GM18505 (cell line): ENCODE results near the gene GRK5.

Source experiments
- ATAC-seq: cut with Tn5 transposase; IDR thresholded peaks from one replicate; pipeline ENCODE4 v1.9.1; 2021; ENCODE audit not compliant: unreplicated experiment
- POLR2A ChIP-seq: IDR thresholded peaks from 4 replicates; pipeline ENCODE4 v1.6.1; 2011; ENCODE audit warnings: borderline replicate concordance; ENCODE audit not compliant: insufficient read depth, insufficient read length; ENCODE audit errors: extremely low read depth

The GRK5 gene

DNA sequence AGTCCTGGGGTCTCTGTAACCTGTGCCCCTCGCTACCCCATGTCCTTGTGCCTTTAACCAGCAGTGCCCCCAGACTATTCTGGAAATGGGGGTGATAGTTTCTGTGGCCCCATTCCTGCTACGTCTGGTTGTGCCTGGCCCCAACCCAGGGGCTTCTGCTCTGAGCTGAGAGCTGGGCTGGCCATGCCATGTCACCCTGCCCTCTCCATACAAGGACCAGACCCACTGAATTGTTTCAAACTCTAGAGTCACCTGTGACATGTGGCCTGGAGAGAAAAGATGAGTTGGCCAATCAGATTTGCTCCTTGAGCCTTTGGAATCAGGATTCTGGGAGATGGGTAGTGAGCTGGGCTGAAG, 108.6 kb downstream of the GRK5 start:
- no peak for ATAC-seq
- no peak for TF ChIP-seq POLR2A

GRCh38 chr10:119316729-119317097, 109.3 kb downstream of the GRK5 start:
- ATAC-seq, result no peak
- TF ChIP-seq POLR2A, result no peak

DNA sequence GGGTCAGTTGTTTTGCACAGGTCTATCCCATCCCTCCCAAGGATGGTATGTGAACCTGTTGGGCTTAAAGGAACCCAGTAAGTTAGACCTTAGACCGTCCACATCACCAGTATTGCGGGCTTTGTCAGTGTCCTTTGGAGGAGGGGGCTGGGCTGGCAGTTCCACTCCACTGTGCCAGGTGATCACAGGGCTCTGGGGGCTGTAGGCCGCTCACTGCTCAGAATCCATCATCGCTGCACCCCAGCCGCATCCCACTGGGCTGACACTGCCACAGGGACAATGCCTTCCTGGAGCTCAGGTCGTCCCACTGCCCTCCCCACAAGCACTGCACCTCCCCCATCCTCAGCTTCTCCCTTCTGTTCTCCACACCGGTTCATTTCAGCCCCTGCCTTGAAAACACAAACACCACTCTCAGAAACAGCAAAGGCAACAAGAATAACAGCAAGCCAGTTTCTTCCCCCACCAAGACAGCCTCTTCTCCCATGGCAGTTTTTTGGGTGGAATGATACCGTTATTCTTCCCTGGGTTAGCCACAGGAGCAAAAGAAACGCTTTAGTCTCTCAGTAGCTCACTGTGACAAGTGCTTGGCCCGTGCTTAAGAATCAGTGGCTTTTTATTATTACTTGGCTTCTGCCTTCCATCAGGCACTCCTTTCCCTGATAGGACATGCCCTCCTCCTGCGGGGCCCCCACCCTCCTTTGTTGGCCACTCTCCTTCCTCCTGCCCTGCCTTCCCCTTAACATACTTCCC, 111.2 kb downstream of the GRK5 start:
- no peak for TF ChIP-seq POLR2A
- no peak for ATAC-seq

DNA sequence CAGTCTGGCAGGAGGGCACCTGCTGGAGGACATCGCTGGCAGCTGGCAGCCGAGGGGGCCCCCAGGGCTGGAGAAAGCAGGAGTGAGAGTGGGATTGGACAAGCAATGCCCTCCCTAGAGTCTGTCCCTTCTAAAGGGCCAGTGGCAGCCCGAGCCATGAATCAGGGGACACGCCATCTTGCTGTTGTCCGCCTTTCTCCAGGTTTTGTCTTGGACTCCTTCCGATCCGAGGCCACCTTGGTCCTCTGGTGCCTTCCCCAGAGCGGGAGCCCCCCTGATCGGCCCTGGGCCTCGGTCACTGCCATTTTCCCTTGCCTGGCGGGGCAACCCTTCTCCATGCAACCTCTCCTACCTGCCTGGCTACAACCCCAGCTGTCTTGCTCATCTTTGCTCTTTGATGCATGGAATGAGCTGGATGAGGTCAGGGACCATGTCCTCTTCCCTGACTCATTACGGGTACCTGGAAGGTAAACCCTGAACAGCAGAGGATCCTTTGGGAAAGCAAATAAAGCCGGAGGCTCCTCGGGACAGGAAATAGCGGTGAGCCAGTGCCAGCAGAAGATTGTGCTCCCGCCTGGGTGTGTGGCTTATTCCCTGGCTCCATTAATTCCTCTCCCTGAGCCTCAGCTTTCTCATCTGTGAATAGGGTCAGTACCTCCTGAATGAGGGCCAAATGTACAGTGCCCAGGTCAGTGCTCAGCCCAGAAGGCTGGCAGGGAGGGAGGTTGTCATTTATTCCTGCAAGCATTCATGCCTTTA, 112.0 kb downstream of the GRK5 start:
- TF ChIP-seq POLR2A, result no peak
- ATAC-seq, result no peak

GRCh38 chr10:119319920-119320258, 112.5 kb downstream of the GRK5 start:
- ATAC-seq, result no peak
- TF ChIP-seq POLR2A, result no peak

- no peak for TF ChIP-seq POLR2A
- ATAC-seq, result no peak
Observed at GRCh38 chr10:119320981-119321380, 113.6 kb downstream of the GRK5 start.

- ATAC-seq, result no peak
- no peak for TF ChIP-seq POLR2A
Observed at GRCh38 chr10:119323085-119324016, 116.0 kb downstream of the GRK5 start.

GRCh38 chr10:119325131-119325530, 117.8 kb downstream of the GRK5 start:
- no peak for ATAC-seq
- TF ChIP-seq POLR2A, result no peak

DNA sequence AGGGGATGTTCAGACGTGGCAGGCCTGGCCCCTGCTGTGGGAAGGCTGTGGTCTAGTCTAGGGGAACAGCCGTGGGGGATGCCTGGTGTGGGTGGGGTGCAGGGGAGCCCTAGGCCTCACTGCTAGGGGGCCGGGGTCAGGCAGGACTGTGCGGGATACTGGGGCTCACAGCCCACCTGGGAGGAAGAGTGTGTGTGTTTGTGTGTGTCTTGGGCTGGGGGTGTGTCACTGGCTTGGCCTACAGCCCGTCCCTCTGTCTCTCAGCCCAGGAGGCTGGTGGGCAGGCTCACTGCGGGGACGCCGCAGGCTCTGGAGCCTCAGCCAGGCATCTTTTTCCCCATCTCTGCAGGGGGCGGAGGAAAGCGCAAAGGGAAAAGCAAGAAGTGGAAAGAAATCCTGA, 118.8 kb downstream of the GRK5 start:
- TF ChIP-seq POLR2A, result no peak
- no peak for ATAC-seq

DNA sequence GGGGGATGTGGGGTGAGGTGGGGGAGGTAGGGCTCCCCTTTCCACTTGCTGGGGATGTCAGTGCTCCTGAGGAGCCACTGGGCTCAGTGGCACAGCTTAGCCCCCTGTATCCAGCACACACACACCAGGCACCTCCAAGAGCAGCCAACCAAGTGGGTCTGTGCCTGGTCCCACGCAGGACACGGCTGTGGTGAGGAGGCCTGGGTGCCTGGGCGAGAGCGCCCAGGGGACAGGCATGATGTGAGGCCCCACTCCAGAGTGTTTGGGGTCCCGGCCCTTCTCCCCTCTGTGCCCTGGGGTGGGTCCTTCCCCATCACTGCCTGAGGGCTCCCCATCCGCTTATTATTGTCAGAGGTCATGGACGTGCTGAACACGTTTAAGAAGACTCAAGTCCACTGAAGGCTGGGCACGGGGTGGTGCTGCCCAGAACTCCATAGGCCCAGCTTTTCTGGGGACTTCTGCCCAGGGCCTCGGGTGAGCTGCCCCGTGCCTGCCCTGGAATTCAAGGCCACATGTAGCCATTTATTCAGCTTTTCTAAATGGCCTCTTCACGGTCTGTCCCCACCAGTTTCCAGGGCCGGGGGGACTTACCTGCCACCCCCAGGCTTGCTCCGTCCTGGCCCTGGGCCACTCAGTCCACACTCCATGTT, 119.8 kb downstream of the GRK5 start:
- TF ChIP-seq POLR2A, result no peak
- no peak for ATAC-seq

DNA sequence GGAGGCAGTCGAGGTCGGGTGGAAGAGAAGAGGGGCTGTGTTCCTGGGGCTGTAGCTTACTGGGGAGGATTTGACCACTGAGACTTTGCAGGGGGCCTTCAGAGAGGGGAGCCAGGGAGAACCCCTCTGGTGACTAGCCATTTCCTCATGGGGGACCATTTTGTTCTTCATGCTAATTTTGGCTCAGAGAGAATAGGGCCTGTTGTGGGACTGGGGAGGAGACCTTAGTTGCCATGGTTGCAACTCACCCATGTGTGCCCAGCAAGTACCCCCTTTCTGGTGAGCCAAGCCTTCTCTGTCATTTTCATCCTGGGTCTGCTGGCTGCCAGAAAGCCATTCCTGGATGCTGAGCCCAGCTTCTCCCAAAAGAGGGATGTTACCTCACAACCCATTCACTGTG, 120.9 kb downstream of the GRK5 start:
- no peak for ATAC-seq
- TF ChIP-seq POLR2A, result no peak

GRCh38 chr10:119330342-119330741, 123.0 kb downstream of the GRK5 start:
- no peak for ATAC-seq

DNA sequence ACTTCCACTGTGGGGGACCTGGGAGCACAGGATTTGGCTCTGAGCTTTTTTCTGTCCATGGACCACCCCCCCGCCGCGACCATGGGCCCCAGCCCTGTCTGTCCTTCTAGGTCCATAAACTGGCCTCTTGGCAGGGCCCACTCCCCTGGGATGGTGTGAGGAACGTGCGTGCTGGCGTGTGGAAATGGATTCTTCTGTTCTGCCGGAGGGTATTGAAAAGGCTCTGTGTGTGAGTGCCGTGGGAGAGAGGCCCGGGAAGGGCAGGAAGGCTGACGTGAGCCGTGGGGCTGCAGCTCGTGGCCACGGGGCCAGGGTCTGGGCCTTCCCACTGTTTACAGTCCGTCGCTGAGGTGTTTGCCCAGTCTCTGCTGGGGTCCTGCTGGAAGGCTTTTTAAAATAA, 123.7 kb downstream of the GRK5 start:
- TF ChIP-seq POLR2A, result no peak
- ATAC-seq, result no peak

More at GRCh38 chr10:119330342-119330741, 123.0 kb downstream of the GRK5 start:
- no peak for TF ChIP-seq POLR2A
